HTR-8/SVneo (cell line): ENCODE data around the gene TIE1.

Experiments
- DNase-seq: peaks from one replicate; pipeline ENCODE4 v3.0.0; 2011; ENCODE audit warnings: low spot score, mixed read lengths; ENCODE audit not compliant: insufficient read length
- FAIRE-seq: peaks from 2 replicates; lab custom pipeline; 2011; peaks lifted over from hg19 to GRCh38; lab: Jason Lieb, UNC

The TIE1 gene

GRCh38 chr1:43307458-43308158, 6.8 kb downstream of the TIE1 start:
- FAIRE-seq (no peak), DNase-seq (no peak)

DNA sequence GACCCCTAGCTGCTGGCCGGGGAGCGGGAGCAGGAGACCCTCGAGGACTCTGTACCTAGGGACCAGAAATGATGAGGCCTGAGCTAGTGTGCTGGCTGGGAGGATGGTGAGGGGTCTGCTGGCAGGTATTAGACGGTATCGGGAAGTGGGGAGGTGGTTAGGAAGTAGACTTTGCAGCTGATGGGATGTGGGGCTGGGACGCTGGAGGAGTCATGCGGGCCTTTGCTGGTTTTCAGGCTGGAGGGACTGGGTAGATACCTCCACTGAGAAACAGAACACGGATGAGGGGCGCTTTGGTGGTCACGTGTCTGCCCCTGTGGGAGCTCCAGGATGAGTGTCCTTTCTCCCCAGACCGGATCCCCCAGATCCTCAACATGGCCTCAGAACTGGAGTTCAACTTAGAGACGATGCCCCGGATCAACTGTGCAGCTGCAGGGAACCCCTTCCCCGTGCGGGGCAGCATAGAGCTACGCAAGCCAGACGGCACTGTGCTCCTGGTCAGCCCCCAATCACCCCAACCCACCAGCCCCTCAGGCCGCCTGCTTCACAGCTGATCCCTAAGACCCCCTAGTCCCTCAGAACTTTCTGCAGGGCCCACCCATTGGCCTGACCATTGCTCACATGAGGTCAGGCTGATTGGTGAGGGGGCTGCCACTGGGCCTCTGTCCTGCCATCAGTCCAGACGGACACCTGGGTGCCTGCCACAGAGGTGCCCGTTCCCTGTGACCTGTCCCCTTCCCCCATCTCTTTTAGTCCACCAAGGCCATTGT, 8.0 kb downstream of the TIE1 start:
- FAIRE-seq (no peak), DNase-seq (no peak)

- FAIRE-seq = no peak
- DNase-seq = no peak
Measured at GRCh38 chr1:43309405-43310025, 8.7 kb downstream of the TIE1 start.

GRCh38 chr1:43311521-43311920, 10.7 kb downstream of the TIE1 start:
- no peak for FAIRE-seq

GRCh38 chr1:43312212-43312623, 11.4 kb downstream of the TIE1 start:
- DNase-seq (no peak), FAIRE-seq (no peak)

More at GRCh38 chr1:43311521-43311920, 10.7 kb downstream of the TIE1 start:
- no peak for DNase-seq

DNA sequence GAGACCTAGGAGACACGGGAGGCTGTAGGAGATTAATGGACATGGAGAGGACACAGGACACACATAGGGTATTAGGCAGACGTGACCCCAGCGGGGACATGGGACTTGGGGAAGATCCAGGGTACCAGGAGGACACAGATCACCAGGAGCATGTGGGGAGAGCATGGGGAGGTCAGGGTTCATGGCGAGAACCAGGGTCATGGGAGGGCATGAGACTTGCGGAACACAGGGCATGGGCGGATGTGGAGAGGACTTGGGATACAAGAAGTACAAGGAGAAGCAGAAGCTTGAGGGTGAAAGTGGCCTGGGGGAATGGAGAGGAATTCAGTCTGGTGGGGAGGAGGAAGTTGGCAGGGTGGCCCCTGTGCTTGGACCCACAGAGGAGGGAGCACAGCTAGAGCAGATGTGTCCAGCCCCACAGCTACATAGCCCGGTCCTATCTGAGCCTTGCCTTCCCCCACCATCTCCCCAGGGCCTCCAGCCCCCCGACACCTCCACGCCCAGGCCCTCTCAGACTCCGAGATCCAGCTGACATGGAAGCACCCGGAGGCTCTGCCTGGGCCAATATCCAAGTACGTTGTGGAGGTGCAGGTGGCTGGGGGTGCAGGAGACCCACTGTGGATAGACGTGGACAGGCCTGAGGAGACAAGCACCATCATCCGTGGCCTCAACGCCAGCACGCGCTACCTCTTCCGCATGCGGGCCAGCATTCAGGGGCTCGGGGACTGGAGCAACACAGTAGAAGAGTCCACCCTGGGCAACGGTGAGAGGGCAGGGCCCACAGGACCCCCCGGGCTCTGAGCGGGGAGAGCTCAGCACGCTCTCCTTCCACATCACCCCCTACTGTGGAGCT, 12.1 kb downstream of the TIE1 start:
- DNase-seq (no peak), FAIRE-seq (no peak)

GRCh38 chr1:43313771-43314170, 13.0 kb downstream of the TIE1 start:
- DNase-seq = no peak
- no peak for FAIRE-seq

GRCh38 chr1:43314233-43314632, 13.5 kb downstream of the TIE1 start:
- DNase-seq (no peak), FAIRE-seq (no peak)

DNA sequence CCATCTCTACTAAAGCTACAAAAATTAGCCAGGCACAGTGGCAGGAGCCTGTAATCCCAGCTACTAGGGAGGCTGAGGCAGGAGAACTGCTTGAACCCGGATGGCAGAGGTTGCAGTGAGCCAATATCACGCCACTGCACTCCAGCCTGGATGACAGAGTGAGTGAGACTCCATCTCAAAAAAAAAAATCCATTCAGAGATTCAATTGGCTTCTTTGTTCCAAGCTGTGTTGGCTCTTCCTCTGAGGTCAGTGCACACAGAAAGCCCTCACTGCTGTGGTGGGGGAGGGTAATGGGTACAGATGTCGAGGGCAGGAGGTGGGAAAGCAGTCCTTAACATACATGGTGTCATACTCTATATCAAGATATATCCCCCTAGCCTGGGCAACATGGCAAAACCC, 14.7 kb downstream of the TIE1 start:
- no peak for FAIRE-seq

GRCh38 chr1:43315963-43316737, 15.4 kb downstream of the TIE1 start:
- DNase-seq (no peak), FAIRE-seq (no peak)

More for the DNA sequence above, 14.7 kb downstream of the TIE1 start:
- DNase-seq = no peak

- FAIRE-seq (no peak), DNase-seq (no peak)
Measured at GRCh38 chr1:43316738-43317520, 16.1 kb downstream of the TIE1 start.

DNA sequence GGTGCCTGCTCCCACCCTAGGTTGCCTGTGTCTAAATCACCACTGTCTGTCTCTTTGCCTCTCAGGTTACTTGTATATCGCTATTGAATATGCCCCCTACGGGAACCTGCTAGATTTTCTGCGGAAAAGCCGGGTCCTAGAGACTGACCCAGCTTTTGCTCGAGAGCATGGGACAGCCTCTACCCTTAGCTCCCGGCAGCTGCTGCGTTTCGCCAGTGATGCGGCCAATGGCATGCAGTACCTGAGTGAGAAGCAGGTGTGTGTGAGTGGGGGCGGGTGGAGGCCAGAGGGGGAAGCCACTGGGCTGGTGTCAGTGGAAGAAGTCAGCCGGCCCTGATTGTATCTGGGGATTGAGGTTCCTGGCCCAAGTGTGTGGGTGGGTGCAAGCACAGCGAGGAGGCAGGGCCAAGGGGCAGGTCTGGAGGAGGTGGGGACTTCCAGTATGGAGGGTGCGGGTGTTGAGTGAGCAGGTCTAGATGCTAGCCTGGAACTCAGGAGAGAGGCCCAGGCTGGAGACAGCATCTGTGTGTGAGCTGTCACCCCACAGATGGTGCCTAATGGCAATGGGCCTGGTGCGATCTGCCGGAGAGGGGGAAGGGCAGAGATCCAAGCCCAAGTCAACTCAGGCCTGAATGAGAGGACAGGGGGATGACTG, 17.2 kb downstream of the TIE1 start:
- FAIRE-seq = no peak
- no peak for DNase-seq

DNA sequence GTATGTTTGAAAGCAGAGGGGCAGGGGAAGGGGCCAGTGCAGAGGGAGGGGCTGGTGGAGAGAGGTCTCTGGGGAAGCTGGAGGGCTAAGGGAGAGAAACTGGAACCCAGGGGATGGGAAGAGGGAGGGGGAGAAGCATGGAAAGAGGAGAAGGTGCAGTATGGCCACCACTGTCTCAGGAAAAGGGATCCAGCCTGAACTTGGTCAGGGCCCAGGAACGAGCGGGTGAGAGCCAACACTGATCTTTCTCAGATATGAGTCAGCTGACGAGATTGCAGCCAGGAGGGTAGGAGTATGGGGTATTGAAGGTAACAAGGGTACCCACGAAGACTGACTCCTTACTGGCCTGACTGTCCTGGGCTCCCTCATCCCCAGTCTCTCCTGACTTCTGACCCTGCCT, 18.0 kb downstream of the TIE1 start:
- FAIRE-seq (no peak), DNase-seq (no peak)

GRCh38 chr1:43319288-43319687, 18.5 kb downstream of the TIE1 start:
- DNase-seq (no peak), FAIRE-seq (no peak)

- DNase-seq (no peak), FAIRE-seq (no peak)
Measured at GRCh38 chr1:43319766-43320165, 19.0 kb downstream of the TIE1 start.

DNA sequence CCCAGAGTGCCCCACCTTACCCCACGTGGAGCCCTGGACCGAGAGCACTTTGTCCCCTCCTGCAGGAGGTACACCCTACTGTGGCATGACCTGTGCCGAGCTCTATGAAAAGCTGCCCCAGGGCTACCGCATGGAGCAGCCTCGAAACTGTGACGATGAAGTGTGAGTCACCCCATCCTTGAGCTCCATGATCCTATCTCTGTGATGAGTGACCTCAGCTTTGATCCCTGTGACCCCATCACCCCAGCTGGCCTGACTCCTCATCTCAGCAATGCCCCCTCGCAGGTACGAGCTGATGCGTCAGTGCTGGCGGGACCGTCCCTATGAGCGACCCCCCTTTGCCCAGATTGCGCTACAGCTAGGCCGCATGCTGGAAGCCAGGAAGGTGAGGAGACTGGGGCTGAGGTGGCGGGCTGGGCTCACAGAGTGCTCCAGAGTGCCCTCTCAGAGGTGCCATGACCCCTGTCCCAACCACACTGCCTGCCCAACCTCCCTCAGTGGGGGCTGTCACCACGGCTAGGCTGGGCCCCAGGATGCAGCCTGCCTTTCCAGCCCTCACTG, 20.6 kb downstream of the TIE1 start:
- FAIRE-seq (no peak), DNase-seq (no peak)

DNA sequence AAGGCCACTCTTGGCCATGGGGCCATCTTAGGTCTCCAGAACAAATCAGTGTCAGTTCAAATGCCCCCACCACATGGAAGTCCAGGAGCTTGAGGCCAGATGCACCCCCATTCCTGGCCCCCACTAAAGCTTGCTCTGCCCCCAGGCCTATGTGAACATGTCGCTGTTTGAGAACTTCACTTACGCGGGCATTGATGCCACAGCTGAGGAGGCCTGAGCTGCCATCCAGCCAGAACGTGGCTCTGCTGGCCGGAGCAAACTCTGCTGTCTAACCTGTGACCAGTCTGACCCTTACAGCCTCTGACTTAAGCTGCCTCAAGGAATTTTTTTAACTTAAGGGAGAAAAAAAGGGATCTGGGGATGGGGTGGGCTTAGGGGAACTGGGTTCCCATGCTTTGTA, 21.7 kb downstream of the TIE1 start:
- no peak for FAIRE-seq
- DNase-seq = no peak

GRCh38 chr1:43324810-43325209, 24.0 kb downstream of the TIE1 start:
- DNase-seq = no peak

More at GRCh38 chr1:43324810-43325209, 24.0 kb downstream of the TIE1 start:
- no peak for FAIRE-seq
